GM10266 (cell line): ENCODE results near the gene KDM2B.

Experiments
- DNase-seq: peaks from one replicate; pipeline ENCODE4 v3.0.0; 2012; ENCODE audit errors: extremely low spot score
- CTCF ChIP-seq: IDR thresholded peaks from 2 replicates; pipeline ENCODE4 v1.5.1; 2012; ENCODE audit warnings: mild to moderate bottlenecking, low read depth; ENCODE audit not compliant: control insufficient read depth, insufficient read depth; ENCODE audit errors: missing control alignments

Gene KDM2B

GRCh38 chr12:121514184-121514742 lies 66.6 kb downstream of the KDM2B start:
- TF ChIP-seq CTCF = no peak
- peak; percentile 64 for DNase-seq

GRCh38 chr12:121513464-121514183 lies 67.2 kb downstream of the KDM2B start:
- peak; percentile 85 for DNase-seq
- no peak for TF ChIP-seq CTCF

GRCh38 chr12:121512561-121512960 lies 68.3 kb downstream of the KDM2B start:
- no peak for DNase-seq
- no peak for TF ChIP-seq CTCF

GRCh38 chr12:121511916-121512315 lies 68.9 kb downstream of the KDM2B start:
- DNase-seq = no peak
- TF ChIP-seq CTCF = no peak

- DNase-seq = no peak
- no peak for TF ChIP-seq CTCF
These were observed 71.5 kb downstream of the KDM2B start for GRCh38 chr12:121509339-121509738.

- DNase-seq = no peak
- TF ChIP-seq CTCF = no peak
These were observed 72.3 kb downstream of the KDM2B start for GRCh38 chr12:121508533-121508932.

- no peak for DNase-seq
- TF ChIP-seq CTCF = no peak
These were observed 72.8 kb downstream of the KDM2B start for GRCh38 chr12:121507984-121508383.
